Measurements from ENCODE around the gene NEU4.
"Not testable (repeated sequence)": the region's sequence is repeated elsewhere in the genome, so short reads cannot be mapped to it uniquely, and the experiment has no call there.

NEU4 gene

DNA sequence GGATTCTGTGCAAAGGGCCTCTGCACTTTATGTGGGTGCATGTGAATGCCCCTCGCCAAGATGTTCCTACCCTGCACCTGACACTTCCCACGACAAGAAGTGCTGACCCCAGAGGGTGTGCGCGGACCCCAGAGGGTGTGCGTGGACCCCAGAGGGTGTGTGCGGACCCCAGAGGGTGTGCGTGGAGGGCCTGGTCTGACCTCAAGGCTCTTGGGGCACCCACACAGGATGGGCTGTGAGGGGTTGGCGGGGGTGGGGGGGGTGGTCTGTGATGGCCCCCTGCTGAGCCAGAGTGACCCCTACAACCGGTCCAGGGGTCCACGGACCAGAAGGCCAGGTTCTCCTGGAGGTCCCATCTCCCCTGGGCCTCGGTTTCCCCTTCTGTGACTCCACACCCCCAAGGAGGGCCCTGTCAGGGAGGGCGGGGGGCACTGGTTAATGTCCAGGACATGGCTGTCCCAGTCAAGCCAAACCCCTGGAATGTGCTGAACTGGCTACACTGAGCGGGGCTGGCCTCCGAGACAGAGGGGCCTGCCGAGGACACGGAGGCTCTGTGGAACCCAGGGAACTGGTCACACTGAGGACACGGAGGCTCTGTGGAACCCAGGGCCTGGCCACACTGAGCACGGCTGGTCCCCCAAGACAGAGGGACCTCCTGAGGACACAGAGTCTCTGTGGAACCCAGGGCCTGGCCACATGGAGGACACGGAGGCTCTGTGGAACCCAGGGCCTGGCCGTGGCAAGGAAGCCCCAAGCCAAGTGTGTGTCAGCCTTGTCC, 3.1 kb downstream of the NEU4 start:
- no peak overlapping the region for H3K27ac ChIP-seq (ENCODE audit: low read depth, low read length)
- H3K4me3 ChIP-seq (ENCODE audit: low read depth, low read length) = no peak overlapping the region

DNA sequence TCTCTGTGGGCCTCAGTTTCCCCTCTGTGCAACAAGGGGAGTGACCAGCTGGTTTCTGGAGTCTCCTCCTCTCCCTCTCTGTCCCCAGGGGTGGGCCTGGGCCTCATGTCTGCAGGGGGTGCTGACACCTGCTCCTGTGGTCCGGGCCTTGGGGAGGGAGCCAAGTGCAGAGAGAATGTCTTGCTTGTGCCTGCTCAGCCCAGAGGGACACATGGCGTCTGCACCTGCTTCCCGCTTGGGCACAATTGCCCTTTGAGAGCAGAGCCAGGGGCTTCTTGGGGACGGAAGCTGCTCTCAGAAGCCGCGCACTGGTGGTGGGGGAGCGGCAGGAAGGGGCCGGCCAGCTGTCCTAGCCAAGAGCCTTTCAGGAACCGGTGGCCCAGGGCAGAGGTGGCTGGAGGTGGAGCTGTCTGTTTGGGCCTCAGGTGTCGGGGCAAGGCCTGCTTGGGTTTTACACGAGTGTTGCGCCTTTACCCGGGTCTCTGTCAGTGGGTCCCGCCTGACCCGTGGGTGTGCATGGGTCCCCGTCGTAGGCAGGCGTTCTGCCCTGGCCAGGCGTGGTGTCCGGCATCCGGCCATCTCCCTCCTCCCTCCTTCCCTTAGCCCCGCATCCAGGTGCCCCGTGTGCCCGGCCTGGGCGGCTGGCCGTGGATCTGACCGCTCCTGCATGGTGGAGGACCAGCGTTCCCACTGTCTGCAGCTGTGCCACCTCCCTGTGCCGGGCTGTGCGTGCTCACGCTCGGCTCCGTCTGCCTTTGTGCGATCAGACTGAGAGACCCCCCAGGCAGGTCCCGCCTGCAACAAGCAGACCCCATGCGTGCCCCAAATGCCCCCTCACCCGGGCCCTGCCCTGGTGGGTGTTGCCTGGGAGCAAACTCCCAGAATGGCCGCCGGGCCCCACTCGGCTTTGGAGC, 4.0 kb downstream of the NEU4 start:
- H3K36me3 ChIP-seq (ENCODE audit: control insufficient read depth, insufficient read depth, low read length) = no peaks in the 10 kb centered on the region
- H3K4me1 ChIP-seq (ENCODE audit: control insufficient read depth, insufficient read depth, low read length) = no peaks in the 10 kb centered on the region; the same call in 1 of the 2 replicates
- no peak overlapping the region for H3K4me3 ChIP-seq (ENCODE audit: low read depth, low read length)
- no peak overlapping the region for H3K27ac ChIP-seq (ENCODE audit: low read depth, low read length)
- no peaks in the 10 kb centered on the region for H3K27me3 ChIP-seq (ENCODE audit: control insufficient read depth, insufficient read depth, low read length)
- no peaks in the 10 kb centered on the region for H3K9me3 ChIP-seq (ENCODE audit: control insufficient read depth, insufficient read depth, low read length)
- no peak overlapping the region for H3K9ac ChIP-seq (ENCODE audit: low read depth, low read length)

More for the DNA sequence above, 3.1 kb downstream of the NEU4 start:
- Histone ChIP-seq H3K36me3 (ENCODE audit: control insufficient read depth, insufficient read depth, low read length) (no peaks in the 10 kb centered on the region), H3K27me3 (ENCODE audit: control insufficient read depth, insufficient read depth, low read length) (no peaks in the 10 kb centered on the region), H3K9me3 (ENCODE audit: control insufficient read depth, insufficient read depth, low read length) (no peaks in the 10 kb centered on the region), H3K4me1 (ENCODE audit: control insufficient read depth, insufficient read depth, low read length) (no peaks in the 10 kb centered on the region; the same call in 1 of the 2 replicates), H3K9ac (ENCODE audit: low read depth, low read length) (no peak overlapping the region)

DNA sequence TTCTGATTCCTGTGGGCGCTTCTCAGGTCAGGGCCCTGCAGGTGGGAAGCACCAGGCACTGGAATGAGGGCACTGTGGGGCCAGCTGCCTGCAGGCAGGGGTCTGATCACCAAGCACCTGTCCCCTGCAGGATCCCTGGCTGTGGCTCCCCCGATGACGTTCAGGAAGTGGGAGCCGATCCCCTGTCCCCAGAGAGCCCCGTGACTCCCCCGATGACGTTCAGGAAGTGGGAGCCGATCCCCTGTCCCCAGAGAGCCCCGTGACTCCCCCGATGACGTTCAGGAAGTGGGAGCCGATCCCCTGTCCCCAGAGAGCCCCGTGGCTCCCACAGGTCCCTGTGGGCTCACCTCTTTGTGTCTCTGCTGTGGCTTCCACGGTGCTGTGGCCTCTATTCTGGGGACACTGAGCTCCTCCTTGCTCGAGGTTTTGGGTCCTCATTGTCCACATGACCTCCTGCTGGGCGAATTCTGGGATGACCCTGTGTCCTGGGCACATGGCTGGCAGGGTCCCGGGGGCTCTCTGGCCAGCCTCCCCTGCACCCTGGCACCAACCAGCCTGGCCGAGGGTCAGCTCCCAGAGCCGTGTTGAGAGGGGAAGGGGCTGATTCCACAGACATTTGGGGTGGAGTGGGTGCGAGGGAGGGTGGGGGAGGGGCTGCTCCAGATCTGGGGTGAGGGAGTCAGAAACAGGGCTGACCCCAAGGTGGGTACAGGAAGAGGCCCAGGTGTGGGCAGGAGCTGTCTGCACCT, 4.8 kb downstream of the NEU4 start:
- H3K9me3 ChIP-seq (ENCODE audit: control insufficient read depth, insufficient read depth, low read length) = no peaks in the 10 kb centered on the region
- H3K9ac ChIP-seq (ENCODE audit: low read depth, low read length) = no peak overlapping the region
- H3K27ac ChIP-seq (ENCODE audit: low read depth, low read length) = no peak overlapping the region
- no peaks in the 10 kb centered on the region for H3K27me3 ChIP-seq (ENCODE audit: control insufficient read depth, insufficient read depth, low read length)
- no peak overlapping the region for H3K4me3 ChIP-seq (ENCODE audit: low read depth, low read length)
- no peaks in the 10 kb centered on the region for H3K36me3 ChIP-seq (ENCODE audit: control insufficient read depth, insufficient read depth, low read length)
- no peaks in the 10 kb centered on the region; the same call in 1 of the 2 replicates for H3K4me1 ChIP-seq (ENCODE audit: control insufficient read depth, insufficient read depth, low read length)

DNA sequence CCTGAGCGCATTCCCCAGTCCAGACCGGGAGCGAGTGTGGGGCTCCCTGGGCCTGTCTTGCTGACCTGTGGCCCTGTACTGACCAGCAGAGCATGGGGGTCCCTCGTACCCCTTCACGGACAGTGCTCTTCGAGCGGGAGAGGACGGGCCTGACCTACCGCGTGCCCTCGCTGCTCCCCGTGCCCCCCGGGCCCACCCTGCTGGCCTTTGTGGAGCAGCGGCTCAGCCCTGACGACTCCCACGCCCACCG, 5.3 kb downstream of the NEU4 start:
- no peaks in the 10 kb centered on the region for H3K27me3 ChIP-seq (ENCODE audit: control insufficient read depth, insufficient read depth, low read length)
- H3K27ac ChIP-seq (ENCODE audit: low read depth, low read length) = no peak overlapping the region
- H3K4me3 ChIP-seq (ENCODE audit: low read depth, low read length) = no peak overlapping the region
- H3K9ac ChIP-seq (ENCODE audit: low read depth, low read length) = no peak overlapping the region
- H3K36me3 ChIP-seq (ENCODE audit: control insufficient read depth, insufficient read depth, low read length) = no peaks in the 10 kb centered on the region
- no peaks in the 10 kb centered on the region for H3K9me3 ChIP-seq (ENCODE audit: control insufficient read depth, insufficient read depth, low read length)
- no peaks in the 10 kb centered on the region; the same call in 1 of the 2 replicates for H3K4me1 ChIP-seq (ENCODE audit: control insufficient read depth, insufficient read depth, low read length)

DNA sequence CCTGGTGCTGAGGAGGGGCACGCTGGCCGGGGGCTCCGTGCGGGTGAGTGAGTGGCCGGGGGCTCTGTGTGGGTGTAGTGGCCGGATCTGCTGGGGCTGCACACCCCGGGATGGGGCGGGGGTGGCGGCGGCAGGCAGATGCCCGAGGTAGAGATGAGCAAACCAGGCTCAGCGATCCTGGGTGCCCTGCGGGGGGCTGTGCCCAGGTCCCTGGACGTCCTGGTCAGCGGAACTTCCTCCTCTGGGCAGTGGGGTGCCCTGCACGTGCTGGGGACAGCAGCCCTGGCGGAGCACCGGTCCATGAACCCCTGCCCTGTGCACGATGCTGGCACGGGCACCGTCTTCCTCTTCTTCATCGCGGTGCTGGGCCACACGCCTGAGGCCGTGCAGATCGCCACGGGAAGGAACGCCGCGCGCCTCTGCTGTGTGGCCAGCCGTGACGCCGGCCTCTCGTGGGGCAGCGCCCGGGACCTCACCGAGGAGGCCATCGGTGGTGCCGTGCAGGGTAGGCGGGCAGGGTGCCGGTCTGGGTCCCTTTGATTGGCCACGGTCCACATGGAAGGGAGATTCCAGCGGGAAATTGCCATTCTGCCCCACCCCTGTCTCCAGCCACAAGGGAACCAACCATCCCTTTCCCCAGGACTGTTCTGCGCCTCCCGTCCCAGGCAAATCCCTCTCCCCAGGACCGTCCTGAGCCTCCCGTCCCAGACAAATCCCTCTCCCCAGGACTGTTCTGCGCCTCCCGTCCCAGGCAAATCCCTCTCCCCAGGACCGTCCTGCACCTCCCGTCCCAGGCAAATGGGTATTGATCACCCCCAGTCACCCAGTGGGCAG, 5.9 kb downstream of the NEU4 start:
- no peak overlapping the region for H3K4me3 ChIP-seq (ENCODE audit: low read depth, low read length)
- H3K27me3 ChIP-seq (ENCODE audit: control insufficient read depth, insufficient read depth, low read length) = no peaks in the 10 kb centered on the region
- H3K36me3 ChIP-seq (ENCODE audit: control insufficient read depth, insufficient read depth, low read length) = no peaks in the 10 kb centered on the region
- no peak overlapping the region for H3K27ac ChIP-seq (ENCODE audit: low read depth, low read length)
- no peaks in the 10 kb centered on the region for H3K9me3 ChIP-seq (ENCODE audit: control insufficient read depth, insufficient read depth, low read length)
- no peaks in the 10 kb centered on the region; the same call in 1 of the 2 replicates for H3K4me1 ChIP-seq (ENCODE audit: control insufficient read depth, insufficient read depth, low read length)
- no peak overlapping the region for H3K9ac ChIP-seq (ENCODE audit: low read depth, low read length)

DNA sequence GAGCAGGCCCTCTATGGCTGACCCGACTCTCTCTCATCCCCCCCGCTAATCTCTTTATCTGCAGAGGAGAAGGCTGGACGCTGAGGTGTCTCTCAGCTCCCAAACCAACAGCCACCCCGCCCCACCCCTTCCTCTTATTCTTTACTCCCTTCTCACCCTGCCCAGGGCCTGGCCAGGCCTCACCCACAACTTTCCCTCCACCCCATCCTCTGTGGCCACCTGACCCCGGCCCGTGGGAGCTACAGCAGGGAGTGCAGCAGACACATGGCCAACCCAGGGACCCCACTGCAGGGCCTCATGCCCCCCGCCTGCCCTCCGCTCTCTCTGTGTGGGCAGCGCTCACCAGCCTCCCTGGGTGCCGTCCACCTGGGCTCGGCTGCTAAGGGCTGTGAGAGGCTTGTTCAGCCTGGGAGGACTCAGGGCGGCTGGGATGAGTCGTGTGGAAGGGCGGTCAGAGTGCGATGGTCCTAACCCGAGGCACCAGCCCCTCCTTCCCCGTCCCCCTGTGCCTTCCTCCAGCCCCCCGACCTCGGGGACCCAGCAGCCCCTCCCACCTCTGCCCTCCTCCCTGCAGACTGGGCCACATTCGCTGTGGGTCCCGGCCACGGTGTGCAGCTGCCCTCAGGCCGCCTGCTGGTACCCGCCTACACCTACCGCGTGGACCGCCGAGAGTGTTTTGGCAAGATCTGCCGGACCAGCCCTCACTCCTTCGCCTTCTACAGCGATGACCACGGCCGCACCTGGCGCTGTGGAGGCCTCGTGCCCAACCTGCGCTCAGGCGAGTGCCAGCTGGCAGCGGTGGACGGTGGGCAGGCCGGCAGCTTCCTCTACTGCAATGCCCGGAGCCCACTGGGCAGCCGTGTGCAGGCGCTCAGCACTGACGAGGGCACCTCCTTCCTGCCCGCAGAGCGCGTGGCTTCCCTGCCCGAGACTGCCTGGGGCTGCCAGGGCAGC, 6.8 kb downstream of the NEU4 start:
- Histone ChIP-seq H3K27me3 (ENCODE audit: control insufficient read depth, insufficient read depth, low read length) (no peaks in the 10 kb centered on the region), H3K4me1 (ENCODE audit: control insufficient read depth, insufficient read depth, low read length) (no peaks in the 10 kb centered on the region; the same call in 1 of the 2 replicates), H3K4me3 (ENCODE audit: low read depth, low read length) (no peak overlapping the region), H3K36me3 (ENCODE audit: control insufficient read depth, insufficient read depth, low read length) (no peaks in the 10 kb centered on the region), H3K9ac (ENCODE audit: low read depth, low read length) (no peak overlapping the region), H3K27ac (ENCODE audit: low read depth, low read length) (no peak overlapping the region), H3K9me3 (ENCODE audit: control insufficient read depth, insufficient read depth, low read length) (no peaks in the 10 kb centered on the region)

DNA sequence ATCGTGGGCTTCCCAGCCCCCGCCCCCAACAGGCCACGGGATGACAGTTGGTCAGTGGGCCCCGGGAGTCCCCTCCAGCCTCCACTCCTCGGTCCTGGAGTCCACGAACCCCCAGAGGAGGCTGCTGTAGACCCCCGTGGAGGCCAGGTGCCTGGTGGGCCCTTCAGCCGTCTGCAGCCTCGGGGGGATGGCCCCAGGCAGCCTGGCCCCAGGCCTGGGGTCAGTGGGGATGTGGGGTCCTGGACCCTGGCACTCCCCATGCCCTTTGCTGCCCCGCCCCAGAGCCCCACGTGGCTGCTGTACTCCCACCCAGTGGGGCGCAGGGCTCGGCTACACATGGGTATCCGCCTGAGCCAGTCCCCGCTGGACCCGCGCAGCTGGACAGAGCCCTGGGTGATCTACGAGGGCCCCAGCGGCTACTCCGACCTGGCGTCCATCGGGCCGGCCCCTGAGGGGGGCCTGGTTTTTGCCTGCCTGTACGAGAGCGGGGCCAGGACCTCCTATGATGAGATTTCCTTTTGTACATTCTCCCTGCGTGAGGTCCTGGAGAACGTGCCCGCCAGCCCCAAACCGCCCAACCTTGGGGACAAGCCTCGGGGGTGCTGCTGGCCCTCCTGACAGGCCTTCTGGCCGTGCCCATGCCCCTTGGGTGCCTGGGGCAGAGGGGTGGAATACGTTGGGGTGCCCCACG, 7.6 kb downstream of the NEU4 start:
- no peak overlapping the region for H3K4me3 ChIP-seq (ENCODE audit: low read depth, low read length)
- H3K4me1 ChIP-seq (ENCODE audit: control insufficient read depth, insufficient read depth, low read length) = no peaks in the 10 kb centered on the region; the same call in 1 of the 2 replicates
- H3K27ac ChIP-seq (ENCODE audit: low read depth, low read length) = no peak overlapping the region
- no peaks in the 10 kb centered on the region for H3K36me3 ChIP-seq (ENCODE audit: control insufficient read depth, insufficient read depth, low read length)
- H3K27me3 ChIP-seq (ENCODE audit: control insufficient read depth, insufficient read depth, low read length) = no peaks in the 10 kb centered on the region
- no peak overlapping the region for H3K9ac ChIP-seq (ENCODE audit: low read depth, low read length)
- H3K9me3 ChIP-seq (ENCODE audit: control insufficient read depth, insufficient read depth, low read length) = no peaks in the 10 kb centered on the region

DNA sequence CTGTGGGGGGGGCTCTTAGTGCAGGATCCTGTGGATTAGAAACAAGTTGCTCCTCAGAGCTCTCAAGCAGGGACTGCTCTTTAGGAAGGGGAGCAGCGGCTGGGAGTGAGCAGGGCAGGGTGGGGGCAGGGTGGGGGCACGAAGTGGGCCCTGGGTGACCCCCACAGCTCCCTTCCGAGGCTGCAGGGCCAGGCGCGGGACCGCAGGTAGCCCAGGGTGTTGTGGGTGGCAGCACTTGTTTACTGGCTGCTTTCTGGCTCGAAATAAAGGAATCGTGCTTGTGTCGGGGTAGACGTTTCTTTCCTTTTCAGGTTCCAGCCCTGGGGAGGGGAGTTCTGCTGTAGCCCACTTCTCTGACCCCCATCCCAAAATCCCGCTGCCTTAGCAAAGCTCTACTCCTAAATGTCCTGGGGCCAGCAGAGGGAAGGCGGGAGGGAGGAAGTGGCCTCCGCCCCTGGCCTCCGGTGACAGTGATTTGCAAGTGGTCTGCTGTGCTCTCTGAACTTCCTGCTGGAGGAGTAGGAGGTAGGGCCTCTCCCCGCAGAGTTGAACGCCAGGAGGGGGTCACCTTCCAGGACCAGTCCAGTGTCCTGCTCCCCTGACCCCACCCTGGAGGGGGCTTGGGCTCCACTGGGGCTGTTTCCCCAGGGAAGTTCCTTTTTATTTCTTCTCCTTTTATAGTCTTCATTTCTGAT, 8.3 kb downstream of the NEU4 start:
- no peak overlapping the region for H3K27ac ChIP-seq (ENCODE audit: low read depth, low read length)

DNA sequence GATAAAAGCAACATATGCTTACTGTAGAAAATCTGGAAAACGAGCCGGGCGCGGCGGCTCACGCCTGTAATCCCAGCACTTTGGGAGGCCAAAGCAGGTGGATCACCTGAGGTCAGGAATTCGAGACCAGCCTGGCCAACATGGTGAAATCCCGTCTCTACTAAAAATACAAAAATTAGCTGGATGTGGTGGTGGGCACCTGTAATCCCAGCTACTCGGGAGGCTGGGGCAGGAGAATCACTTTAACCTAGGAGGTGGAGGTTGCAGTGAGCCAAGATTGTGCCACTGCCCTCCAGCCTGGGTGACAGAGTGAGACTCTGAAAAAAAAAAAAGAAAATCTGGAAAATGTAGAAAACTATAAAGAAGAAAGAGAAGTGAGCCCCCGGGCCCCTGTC, 8.8 kb downstream of the NEU4 start:
- not testable (repeated sequence) for H3K9ac ChIP-seq (ENCODE audit: low read depth, low read length); H3K4me1 ChIP-seq (ENCODE audit: control insufficient read depth, insufficient read depth, low read length); H3K27ac ChIP-seq (ENCODE audit: low read depth, low read length); H3K27me3 ChIP-seq (ENCODE audit: control insufficient read depth, insufficient read depth, low read length); H3K9me3 ChIP-seq (ENCODE audit: control insufficient read depth, insufficient read depth, low read length); H3K36me3 ChIP-seq (ENCODE audit: control insufficient read depth, insufficient read depth, low read length); H3K4me3 ChIP-seq (ENCODE audit: low read depth, low read length)

More for the DNA sequence above, 8.3 kb downstream of the NEU4 start:
- H3K4me1 ChIP-seq (ENCODE audit: control insufficient read depth, insufficient read depth, low read length) = no peaks in the 10 kb centered on the region; the same call in 1 of the 2 replicates
- no peak overlapping the region for H3K4me3 ChIP-seq (ENCODE audit: low read depth, low read length)
- no peaks in the 10 kb centered on the region for H3K27me3 ChIP-seq (ENCODE audit: control insufficient read depth, insufficient read depth, low read length)
- H3K36me3 ChIP-seq (ENCODE audit: control insufficient read depth, insufficient read depth, low read length) = no peaks in the 10 kb centered on the region
- H3K9me3 ChIP-seq (ENCODE audit: control insufficient read depth, insufficient read depth, low read length) = no peaks in the 10 kb centered on the region
- H3K9ac ChIP-seq (ENCODE audit: low read depth, low read length) = no peak overlapping the region
